Glomerular endothelial cell (primary cell): ENCODE measurements around the gene HPCAL4. TPM values are rescaled to one million over a fixed set of nuclear protein-coding genes. Genes with fewer than 3 reads are reported as not detected.

Experiments
- DNase-seq: peaks from one replicate; pipeline ENCODE4 v3.0.0-alpha.2; 2011; ENCODE audit warnings: low read depth, low spot score; ENCODE audit errors: extremely low read depth
- total RNA-seq: library from RNA; depleted of rRNA; stranded (reverse); fragments of >200 nt; gene quantifications from 2 replicates; pipeline ENCODE4 v1.2.3, GENCODE V29; 2015

HPCAL4 gene
- total RNA-seq, 1 donor from 2014 or later: not detected

DNA sequence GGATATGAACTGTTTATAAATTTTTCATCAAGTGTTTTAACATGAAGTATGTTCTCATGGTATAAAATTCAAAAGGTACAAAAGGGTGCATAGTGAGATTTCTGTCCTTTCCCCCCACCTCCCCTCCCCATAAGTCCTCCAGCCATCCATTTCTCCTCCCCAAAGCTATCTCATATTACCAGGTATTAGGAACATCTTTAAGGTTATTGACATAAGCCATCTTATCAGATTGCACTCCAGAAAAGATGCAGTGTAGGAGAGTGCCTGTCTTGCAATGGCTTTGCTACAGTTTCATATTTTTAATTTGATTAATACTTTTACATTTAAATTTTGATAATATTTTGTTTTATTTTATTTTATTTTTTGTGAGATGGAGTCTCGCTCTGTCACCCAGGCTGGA lies 13.5 kb upstream of the HPCAL4 start:
- DNase-seq: no peak

DNA sequence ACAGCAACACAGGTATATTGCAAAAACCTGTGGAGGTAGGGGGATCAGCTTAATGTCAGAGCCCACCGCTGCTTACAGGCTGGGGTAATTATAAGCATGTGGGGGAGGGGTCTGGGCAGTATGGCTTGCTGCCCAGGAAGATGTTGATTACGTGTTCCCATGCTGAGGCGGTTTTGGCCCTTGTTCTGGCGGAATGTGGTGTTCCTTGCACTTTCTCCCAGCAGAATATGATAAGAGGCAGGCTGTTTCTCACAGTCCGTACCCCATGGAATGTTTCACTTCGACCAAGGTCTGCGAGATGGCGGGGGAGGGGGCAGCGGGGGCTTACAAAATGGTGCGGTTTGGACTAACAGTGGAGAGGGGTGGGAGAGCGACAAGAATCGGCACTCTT lies 9.8 kb upstream of the HPCAL4 start:
- no peak for DNase-seq

DNA sequence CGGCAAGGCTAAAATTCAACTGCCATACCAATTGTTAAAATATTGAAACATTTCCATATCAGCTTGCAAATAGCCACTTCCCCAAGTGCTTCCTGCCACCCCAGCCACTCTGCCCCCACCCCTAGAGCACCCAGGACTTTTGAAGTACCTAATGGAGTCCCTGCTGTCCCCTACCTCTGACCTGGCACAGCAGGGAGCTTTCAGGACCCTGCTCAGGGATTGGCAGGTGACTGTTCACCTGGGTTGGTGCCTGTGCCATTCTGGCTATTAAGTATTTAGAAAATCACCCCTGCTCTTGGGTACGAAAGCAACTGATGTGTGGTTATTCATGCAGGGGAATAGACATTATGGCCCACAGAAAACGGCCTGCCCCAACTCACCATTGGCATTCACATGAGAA lies 9.1 kb upstream of the HPCAL4 start:
- DNase-seq: no peak

DNA sequence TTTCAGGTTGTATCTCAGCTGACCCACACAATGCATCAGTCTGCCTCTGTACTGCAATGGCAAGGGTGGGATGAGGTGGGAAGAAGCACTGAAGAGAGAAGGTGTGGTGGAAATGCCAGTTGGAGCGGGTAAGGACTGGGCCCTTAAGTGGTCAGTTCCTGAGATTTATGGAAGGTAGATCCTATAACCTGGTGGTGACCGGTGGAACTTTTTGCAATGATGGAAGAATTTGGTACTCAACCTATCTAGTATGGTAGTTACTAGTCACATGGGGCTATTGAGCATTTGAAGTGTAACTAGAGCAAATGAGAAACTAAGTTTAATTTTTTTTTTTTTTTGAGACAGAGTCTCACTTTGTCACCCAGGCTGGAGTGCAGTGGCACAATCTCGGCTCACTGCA lies 8.2 kb upstream of the HPCAL4 start:
- DNase-seq: no peak

DNA sequence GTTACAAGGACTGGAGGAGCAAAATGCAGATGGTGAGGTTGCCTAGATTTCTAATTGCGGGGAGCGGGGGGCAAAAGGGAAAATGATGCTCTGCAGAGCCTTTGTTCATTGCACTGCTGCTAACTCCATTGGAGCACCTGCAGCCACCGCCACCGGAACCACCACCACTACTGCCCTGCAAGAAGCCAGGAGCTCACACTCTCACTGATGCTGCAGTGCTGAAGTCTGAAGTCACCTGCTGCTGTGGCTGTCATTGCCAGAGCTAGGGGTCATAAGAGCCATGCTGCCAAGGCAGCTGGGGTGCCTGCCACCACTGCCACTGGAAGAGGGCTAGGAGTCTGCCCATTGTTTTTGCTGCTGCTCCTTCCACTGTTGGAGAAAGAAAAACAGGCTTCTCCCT lies 7.3 kb upstream of the HPCAL4 start:
- no peak for DNase-seq

DNA sequence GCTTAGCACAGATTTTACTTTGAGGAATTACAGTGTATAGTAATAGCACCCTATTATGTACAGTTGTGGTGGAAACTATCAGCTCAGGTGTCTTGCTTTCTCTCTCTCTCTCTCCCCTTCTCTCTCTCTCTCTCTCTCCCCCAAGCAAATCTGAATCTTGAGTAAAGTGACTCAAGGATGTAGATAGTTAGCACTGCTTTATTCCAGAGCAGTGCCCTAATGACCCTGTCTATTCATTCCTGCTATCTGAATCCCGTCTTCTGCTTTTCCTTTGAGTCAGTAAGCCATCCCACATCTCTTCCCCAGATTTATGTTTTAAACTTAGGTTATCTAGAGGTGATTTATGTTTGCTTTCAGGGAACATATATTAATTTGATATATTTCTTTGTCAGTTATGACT lies 5.2 kb upstream of the HPCAL4 start:
- DNase-seq: no peak

DNA sequence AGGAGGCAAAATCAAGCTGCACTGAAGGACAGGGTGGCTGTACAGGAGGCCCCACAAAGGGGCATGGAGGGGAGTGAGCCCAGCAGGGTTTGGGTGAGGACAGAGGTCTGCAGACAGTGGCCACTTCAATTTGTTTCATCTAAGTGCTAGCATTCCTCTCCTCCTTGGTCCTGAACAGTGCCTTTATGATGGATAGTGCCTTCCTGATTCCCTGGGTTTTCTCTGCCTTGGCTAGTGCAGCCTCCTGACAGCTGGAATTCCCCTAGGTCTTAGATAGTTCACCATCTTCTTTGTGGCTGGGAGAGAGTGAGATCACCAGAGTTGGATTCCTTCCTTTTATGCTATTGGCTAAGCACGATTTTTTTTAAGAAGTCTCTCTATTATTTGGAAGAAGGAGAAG lies 3.8 kb upstream of the HPCAL4 start:
- no peak for DNase-seq

DNA sequence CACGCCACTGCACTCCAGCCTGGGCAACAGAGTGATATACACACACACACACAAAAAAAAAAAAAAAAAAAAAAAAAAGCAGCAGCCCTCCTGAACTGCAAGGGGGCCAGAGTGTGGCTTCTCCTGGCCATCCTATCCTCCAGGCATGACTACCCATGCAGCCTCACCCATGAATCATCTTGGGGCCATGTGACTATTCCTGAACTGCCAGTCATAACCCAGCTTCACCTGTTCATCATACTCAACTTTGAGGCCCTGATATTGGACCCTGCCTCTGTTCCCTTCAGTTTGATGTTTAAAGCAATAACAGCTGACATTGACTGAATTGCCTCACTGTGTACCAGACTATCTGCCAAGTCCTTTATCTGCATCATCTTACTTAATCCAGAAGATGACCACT lies 2.8 kb upstream of the HPCAL4 start:
- no peak for DNase-seq

DNA sequence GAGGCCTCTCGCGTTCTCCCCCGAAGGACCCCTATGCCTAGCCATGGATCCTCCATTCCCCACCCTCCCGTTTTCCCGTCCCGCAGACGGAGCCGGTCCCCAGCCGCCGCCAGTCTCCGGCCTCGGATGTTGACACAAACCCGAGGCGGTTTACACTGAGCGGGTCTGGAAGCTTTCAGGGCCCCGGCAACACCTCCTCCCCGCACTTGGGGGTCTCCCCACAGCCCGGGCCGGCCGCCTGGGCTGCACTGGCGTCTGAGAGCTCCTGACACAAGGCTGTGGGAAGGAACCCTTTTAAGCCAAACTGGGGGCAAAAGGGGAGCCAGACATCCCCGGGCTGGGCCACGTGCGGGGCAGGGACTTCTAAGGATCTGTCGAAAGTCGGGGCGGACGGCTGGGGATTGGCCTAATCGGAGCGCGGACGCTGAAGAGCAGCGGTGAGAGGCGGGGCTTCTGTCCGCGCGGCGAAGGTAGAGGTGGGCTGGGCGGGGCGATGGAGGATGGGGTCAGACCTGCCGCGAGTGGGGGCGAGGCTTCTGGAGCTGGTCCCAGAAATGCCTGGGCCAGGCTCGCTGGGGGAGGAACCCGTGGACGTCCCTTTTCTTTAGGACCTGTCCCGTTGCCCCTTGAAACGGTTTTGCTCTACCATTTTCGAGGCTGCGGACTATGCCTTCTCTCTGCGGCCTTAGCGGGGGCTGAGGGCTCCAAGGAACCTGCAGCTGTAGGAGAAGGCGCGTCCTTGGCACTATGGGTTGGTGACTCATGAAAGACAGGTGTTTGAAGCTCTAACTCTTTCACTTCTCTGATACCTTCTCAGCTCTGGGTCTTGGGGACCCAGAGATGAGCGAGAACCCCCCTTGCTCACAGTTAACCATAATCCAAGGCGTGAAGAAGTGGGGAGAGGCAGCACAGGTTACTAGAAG lies 1.2 kb upstream of the HPCAL4 start:
- DNase-seq: no peak

DNA sequence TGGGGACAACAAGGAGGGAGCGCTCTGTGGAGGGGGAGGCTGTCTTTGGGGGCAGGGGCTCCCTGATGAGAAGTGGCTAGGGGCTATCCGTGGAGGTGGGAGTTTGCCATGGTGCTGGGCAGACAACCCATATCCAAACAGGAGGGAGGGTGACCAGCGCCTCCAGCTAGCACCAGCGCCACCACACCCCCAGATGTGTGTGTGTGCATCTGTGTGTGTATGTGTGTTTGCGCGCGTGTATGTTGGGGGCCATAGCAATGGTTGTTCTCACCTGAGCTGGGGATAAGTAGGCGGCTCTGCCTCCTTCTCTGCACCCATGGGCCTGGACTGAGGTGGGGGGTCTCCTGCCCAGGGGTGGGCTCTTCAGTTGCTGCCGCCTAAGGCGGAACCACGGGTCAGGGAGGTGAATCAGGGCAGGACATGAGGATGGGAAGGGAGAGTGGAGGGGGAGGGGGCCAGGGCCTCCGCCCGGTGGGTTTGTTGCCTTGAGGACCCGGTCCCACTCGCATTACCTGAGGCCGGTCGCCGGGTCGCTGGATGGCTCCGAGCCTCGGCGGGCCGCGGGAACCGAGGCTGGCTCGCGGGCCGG lies 345 bp downstream of the HPCAL4 start:
- no peak for DNase-seq

DNA sequence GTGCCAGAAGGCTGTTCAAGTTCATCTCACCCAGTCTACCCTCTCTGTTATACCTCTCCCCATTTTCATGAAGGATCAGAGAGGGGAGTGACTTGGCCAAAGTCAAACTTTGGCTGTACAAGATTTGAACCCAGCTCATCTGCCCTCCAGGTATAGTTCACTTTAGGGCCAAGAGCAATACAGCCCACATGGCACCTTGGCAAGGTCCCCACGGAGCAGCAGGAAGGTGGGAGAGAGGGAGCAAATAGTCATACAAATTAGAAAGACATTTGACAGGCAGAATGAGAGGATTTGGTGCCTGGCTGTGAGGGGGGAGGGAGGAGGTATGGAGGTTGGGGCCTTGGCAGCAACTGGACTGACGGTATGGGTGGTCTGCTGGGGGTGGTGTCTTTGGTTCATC lies 1.0 kb downstream of the HPCAL4 start:
- no peak for DNase-seq

DNA sequence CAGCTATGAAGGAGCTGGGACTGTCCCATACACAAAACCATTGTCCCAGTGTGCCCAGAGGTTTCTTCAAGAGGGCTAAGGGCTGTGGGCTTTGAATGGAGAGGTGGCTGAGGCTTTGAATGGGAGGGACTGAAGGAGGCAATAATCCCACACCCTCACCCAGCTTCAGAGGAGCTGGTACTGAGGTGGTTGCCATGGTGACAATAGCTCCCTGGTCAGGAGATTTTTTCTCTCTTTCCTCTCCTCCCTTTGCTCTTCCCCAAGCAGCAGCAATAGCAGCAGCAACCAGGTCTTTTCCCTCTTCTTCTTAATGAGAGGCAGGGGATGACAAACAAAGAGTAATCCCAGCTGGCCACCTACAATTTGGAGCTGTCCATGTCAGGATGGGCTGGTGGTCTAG lies 1.6 kb downstream of the HPCAL4 start:
- DNase-seq: no peak

DNA sequence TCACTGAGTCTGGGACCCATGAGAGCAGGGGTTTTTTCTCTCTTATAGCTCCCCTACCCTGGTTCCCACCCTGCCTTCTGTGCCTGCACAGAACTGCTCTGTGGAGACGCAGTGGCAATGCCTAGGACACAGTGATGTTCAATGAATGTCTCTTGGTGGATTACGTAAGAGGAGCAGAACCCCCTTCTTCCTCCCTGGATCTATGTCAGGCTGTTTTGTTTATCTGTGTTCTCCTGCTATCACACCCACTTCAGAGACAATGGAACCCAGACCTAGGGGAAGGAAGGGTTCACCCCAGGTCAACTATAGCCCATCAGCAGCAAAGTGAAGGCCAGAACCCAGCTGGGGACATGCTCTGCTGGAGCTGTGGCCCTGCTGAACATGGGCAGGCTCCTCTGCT lies 2.0 kb downstream of the HPCAL4 start:
- no peak for DNase-seq

DNA sequence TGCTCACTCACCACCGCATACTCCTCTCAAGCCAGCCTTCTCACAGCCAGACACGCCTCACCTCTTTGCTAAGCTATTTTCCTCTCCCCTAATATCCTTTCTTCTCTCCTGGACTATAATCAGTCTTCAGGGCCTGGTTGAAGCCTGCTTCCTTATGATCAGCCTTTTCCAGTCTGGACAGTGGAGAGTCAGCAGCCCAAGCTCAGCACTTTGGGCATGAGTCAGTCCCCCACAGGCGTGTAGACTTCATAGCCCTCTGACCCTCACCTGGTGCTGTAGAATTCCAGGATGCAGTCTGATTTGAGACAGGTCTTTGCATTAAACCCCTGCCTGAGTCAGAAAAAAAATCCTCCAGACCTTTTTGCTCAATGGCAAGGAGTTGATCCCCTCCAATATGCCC lies 2.5 kb downstream of the HPCAL4 start:
- DNase-seq: no peak

DNA sequence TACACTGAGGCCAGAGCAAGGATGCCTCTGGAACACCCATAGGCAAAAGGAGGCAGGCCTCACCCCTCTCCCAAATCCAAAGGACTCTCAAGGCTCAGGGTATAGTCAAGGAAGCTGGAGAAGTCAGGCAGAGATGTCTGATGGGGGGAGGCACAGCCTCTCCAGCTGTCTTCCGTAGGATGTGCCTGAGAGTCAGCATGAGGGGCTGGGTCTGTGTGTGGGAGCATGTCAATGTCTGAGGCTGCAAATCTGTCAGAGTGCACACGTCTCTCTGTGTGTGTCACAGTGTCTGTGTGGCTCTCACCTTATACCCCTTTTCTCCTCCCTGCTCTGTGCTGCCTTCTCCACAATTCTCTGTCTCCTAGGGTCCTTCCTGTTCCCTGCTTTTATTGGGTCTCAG lies 4.0 kb downstream of the HPCAL4 start:
- DNase-seq: no peak

DNA sequence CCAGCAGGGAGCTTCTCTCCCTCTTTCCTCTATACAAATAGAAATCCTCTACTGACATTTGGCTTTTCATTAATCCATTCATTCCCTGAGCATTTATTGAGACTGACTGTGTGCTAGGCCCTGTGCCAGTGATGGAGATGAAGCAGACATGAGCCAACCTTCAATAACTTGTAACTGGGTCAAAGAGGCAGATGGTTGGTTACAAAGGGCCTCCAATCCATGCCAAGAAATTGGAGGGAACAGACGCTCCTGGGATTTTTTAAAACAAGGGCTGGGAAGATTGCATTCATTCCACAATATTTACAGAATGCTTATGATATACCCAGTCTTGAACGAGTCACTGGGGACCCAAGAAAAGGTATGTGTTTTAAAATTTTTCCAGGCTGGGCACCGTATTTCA lies 6.2 kb downstream of the HPCAL4 start:
- no peak for DNase-seq

DNA sequence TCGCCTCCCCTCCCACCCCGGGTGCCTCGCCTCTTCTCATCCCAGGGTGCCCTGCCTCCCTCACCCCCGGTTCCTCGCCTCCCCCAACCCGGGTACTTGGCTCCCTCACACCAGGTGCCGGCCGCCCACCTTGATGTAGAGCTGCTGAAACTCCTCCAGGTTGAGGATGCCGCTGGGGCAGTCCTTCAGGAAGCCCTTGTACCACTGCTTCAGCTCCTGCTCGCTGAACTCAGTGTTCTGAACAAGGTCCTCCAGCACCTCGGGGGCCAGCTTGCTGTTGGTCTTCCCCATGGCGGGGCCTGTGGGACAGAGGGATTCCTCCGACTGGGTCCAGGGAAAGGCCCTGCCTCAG lies 6.9 kb downstream of the HPCAL4 start:
- no peak for DNase-seq

DNA sequence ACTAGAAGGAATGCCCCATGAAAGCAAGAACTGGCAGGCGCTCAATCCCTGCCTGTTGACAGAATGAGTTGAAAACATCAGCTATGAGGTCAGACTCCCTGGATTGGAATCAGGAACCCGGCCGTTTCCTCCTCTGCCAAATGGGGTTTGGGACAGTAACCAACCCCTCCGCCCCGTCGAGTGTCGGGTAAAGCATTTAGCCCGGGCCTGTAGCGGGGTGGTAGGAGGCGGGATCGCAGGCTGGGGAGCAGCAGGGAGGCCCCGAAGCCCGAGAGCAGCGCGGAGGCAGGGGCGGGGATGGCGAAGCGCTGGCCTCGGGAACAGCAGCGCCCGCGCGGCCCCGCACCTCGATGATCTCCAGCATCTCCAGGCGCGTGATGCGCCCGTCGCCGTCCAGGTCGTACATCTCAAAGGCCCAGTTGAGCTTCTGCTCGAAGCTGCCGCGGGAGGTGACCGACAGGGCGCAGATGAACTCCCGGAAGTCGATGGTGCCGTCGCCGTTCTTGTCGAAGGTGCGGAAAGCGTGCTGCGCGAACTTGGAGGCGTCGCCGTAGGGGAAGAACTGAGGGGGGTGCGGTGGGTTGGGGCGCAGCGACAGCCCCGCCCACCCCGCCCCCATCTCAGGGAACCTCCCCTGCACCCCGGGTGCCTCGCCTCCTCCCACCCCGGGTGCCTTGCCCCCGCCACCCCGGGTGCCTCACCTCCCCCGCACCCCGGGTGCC lies 7.5 kb downstream of the HPCAL4 start:
- DNase-seq: no peak

DNA sequence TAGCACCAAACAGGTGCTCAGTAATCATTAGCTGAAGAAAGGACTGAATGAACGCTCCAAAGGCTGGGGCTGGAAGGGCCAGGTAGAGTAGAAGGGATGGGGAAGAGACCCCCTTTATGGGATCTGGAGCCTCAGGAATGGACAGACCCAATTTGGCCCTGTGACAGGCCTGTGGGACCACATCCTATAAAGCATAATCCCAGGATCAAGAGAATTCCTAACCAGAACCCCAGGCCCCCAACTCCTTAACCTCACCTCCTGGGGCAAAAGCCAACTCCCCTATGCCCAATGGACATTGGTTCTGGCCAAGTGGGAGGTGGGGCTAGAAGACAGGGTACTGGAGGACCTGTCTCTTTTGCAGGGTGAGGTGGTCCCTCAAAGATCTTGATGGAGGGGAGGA lies 9.2 kb downstream of the HPCAL4 start:
- no peak for DNase-seq

DNA sequence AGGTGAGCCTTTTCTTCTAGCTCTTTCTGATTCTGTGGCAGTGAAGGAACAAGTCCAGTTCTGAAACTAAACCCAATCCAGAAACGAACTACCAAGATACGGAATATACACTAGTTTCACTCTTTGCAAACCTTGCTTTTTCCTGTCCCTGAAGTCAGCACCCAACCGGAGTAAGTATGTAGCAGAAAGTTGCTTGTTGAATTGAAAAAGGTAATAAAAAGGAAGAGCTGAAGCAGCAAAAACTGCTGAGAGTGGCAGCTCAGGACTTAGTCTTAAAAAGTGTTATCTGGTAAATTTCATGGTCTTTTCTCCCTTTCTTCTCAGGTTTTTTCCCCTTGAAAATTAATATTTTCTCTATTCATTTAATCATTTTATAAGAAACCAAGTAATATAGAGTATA lies 9.9 kb downstream of the HPCAL4 start:
- no peak for DNase-seq

DNA sequence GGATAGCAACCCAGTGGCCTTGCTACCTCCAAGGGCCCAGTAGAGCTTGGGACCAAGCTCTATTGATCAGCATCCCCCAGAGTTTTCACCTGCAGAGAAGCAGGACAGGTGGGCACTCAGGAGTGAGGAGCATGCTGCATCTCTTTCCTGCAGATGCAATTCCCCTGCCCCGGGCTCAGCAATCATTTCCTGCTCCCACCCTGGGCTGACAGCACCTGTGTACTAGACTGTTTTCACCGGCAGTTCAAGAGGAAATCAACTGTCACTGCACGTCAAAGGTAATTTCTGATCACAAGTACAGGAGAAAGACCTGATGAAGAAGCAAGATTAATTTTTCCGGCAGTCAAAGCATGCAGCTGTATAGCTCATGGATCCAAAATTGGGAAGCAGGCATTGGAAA lies 10.5 kb downstream of the HPCAL4 start:
- no peak for DNase-seq

DNA sequence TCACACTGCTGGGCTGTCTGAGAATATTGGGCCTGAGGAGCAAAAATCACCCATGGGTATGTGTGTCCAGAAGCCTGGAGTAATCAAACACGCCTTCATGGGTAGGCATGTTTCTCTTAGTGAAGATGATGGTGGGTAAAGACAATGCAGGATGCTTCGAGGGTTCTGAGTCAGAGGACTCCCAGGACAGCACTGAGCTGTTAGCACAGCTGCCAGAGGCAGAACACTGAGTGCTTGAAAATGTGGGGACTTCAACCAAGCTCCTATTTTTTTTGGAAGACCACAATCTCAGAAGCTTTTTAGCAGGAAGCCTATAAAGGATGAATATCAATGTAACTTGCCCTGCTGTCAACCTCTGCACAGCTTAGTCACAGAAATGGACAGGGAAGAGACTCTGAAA lies 11.4 kb downstream of the HPCAL4 start:
- no peak for DNase-seq
